Epithelial cell of esophagus (primary cell): ENCODE results near the gene KRT3.
"Not testable (repeated sequence)": the region's sequence is repeated elsewhere in the genome, so short reads cannot be mapped to it uniquely, and the experiment has no call there.

Experiments
- DNase-seq: peaks from one replicate; pipeline ENCODE4 v3.0.0; 2010; ENCODE audit warnings: low read depth
- H3K4me3 ChIP-seq: 2 replicates; pipeline ENCODE4 v1.5.1; 2011; ENCODE audit warnings: mild to moderate bottlenecking, low read length, control low read depth
- CTCF ChIP-seq: IDR thresholded peaks from 2 replicates; pipeline ENCODE4 v1.5.1; 2011; ENCODE audit warnings: low read depth, mild to moderate bottlenecking, low read length, control low read depth, inconsistent platforms; ENCODE audit not compliant: insufficient read depth; ENCODE audit errors: missing control alignments

The KRT3 gene

GRCh38 chr12:52752516-52752915 is 43.4 kb downstream of the KRT3 start:
- H3K4me3 ChIP-seq = no peak overlapping the region
- DNase-seq = no peak
- TF ChIP-seq CTCF = no peak

GRCh38 chr12:52751795-52752194 is 44.1 kb downstream of the KRT3 start:
- H3K4me3 ChIP-seq = no peak overlapping the region
- no peak for DNase-seq
- TF ChIP-seq CTCF = no peak

- H3K4me3 ChIP-seq, DNase-seq: not testable (repeated sequence)
Measured at GRCh38 chr12:52750532-52750931, 45.4 kb downstream of the KRT3 start.

GRCh38 chr12:52749827-52750226 is 46.1 kb downstream of the KRT3 start:
- DNase-seq = no peak
- TF ChIP-seq CTCF = no peak
- H3K4me3 ChIP-seq = no peak overlapping the region

- DNase-seq = no peak
- no peak for TF ChIP-seq CTCF
- no peak overlapping the region for H3K4me3 ChIP-seq
Measured at GRCh38 chr12:52748578-52748977, 47.3 kb downstream of the KRT3 start.

GRCh38 chr12:52745554-52745953 is 50.4 kb downstream of the KRT3 start:
- no peak for TF ChIP-seq CTCF
- no peak overlapping the region for H3K4me3 ChIP-seq
- no peak for DNase-seq

- no peak overlapping the region for H3K4me3 ChIP-seq
- no peak for TF ChIP-seq CTCF
- DNase-seq = no peak
Measured at GRCh38 chr12:52744493-52745156, 51.3 kb downstream of the KRT3 start.
